HG03520 (cell line): ENCODE results near the gene FEM1A.
"Not testable (repeated sequence)": the region's sequence is repeated elsewhere in the genome, so short reads cannot be mapped to it uniquely, and the experiment has no call there.

Experiments used
- ATAC-seq: cut with Tn5 transposase; IDR thresholded peaks from one replicate; pipeline ENCODE4 v1.9.1; 2021; ENCODE audit warnings: mild to moderate bottlenecking, moderate library complexity; ENCODE audit not compliant: unreplicated experiment

FEM1A gene

DNA sequence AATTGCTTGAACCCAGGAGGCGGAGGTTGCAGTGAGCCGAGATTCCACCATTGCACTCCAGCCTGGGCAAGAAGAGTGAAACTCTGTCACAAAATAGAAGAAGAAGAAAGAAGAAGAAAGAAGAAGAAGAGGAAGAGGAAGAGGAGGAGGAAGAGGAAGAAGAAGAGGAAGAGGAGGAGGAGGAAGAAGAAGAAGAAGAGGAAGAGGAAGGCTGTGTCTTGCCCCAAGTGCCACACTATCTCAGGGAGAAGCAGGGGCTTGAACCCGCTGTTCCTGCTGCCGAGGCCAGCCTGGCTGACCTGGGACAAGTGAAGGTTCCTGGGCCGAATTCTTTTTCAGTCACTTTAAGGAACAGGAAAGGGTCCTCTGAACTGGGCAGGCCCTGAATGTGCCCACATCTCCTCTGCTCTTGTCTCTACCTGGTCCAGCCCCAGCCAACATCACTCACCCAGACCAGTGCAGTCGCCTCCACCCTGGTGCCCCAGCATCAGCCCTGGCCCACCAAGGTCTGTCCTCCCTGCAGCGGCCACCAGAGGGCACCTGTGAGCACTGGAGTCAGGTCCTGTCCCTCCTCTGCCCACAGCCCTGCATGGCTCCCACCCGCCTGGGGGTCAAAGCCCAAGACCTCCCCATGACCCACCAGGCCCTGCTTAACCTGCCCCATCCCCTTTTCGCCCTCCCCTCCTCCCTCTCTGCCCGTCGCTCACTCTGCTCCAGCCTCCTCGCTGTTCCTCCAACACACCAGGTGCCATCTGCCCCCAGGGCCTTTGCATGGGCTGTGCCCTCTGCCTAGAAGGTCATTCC is 20.0 kb downstream of the FEM1A start:
- no peak for ATAC-seq

DNA sequence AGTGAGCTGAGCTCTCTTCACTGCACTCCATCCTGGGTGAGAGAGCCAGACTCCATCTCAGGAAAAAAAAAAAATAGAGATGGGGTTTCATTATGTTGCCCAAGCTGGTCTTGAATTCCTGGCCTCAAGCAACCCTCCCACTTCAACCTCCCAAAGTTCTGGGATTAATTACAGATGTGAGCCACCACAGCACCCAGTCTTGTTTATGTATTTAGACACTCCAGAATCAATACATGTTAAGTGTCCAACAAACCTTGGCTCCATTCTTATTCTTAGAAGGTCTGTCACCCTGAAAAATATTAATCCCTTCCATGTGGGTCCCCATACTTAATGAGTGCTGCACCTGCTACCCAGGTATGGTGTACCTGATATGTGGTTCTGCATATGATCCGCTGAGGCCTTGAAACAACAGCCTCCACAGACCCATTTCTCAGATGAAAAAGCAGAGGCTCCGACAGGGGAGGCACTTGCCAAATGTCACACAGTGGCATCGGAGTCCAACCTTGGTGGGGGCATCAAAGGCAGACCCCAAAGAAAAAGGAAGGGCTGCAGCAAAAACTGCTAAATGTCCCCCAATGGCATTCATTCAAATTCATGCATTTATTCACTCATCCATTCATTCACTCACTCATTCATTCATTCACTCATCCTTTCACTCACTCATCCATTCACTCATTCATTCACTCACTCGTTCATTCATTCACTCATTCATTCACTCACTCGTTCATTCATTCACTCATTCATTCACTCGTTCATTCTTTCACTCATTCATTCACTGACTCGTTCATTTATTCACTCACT is 23.3 kb downstream of the FEM1A start:
- ATAC-seq: no peak

DNA sequence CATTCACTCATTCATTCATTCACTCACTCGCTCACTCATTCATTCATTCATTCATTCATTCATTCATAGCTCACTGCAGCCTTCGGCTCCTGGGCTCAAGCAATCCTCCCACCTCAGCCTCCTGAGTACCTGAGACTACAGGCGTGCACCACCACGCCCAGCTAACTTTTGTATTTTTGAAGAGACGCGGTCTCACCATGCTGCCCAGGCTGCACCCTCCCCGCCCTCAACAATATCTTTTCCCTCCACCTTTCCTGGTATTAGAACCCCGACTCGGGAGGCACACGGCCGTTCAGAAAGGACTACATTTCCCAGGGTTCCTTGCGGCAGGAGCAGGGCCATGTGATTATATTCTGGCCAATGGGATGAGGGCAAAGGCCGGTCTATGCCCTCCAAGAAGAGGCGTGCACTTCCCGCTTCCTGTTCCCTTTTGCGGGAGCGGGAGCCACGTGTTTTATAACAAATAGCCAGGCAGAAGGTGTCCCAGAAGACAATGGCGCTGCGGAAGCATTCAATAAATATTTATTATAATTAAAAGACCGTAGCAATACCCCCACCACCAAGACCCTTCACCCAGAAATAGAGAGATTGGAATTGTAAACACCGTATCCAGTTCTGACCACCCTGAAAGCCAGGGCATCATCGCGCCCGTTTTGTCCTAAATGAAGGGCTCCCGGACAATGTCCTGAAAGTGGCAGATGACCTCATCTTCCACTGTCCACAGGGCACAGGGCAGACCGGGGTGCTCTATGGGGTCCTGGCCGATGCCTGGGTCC is 24.1 kb downstream of the FEM1A start:
- ATAC-seq: no peak

- no peak for ATAC-seq
Measured at GRCh38 chr19:4816202-4816949, 24.8 kb downstream of the FEM1A start.

GRCh38 chr19:4816950-4817278 is 25.4 kb downstream of the FEM1A start:
- ATAC-seq: no peak

GRCh38 chr19:4817467-4818277 is 26.1 kb downstream of the FEM1A start:
- no peak for ATAC-seq

DNA sequence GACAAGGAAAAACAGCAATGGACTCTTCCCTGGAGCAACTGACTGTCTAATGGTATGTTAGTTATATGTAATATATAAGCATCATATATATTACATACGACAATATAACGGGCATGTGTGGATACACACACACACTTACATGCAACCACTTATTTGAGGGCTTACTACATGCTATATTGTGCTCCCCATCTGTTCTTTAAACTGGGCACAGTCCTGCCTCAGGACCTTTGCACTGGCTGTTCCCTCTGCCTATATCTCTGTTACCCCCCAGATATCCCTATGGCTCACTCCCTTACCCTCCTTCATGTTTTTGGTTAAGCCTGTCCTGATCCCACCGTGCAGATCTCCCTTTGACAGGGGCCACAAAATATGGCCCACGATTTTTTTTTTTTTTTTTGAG is 29.7 kb downstream of the FEM1A start:
- no peak for ATAC-seq

DNA sequence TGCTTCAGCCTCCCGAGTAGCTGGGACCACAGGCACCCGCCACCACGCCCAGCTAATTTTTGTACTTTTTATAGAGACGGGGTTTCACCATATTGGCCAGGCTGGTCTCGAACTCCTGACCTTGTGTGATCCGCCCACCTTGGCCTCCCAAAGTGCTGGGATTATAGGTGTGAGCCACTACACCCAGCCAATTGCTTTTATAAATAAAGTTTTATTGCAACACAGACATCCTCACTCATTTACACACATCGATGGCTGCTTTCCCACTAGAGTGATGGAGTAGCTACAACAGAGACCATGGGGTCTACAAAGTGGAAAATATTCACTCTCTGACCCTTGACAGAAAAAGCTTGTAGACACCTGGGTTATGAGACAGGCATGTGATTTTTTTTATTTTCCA is 30.8 kb downstream of the FEM1A start:
- not testable (repeated sequence) for ATAC-seq

- ATAC-seq: no peak
Measured at GRCh38 chr19:4823577-4823976, 32.0 kb downstream of the FEM1A start.

- ATAC-seq: no peak
Measured at GRCh38 chr19:4829001-4829712, 37.6 kb downstream of the FEM1A start.

DNA sequence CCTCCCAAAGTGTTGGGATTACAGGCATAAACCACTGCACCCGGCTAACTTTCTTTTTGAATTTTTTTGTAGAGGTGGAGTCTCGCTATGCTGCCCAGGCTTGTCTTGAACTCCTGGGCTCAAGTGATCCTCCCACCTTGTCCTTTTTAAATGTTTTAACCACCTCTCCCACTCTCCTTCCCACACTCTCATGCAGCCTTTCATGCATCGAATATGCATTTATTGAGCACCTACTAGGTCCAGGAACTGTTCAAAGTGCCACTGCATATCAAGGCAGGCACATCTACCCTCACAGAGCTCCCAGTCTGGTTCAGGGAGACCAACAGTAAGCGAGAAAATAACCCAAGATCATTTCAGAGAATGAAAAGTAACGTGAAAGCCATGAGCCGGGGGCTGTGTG is 38.8 kb downstream of the FEM1A start:
- no peak for ATAC-seq

- ATAC-seq: no peak
Measured at GRCh38 chr19:4830768-4831265, 39.3 kb downstream of the FEM1A start.

DNA sequence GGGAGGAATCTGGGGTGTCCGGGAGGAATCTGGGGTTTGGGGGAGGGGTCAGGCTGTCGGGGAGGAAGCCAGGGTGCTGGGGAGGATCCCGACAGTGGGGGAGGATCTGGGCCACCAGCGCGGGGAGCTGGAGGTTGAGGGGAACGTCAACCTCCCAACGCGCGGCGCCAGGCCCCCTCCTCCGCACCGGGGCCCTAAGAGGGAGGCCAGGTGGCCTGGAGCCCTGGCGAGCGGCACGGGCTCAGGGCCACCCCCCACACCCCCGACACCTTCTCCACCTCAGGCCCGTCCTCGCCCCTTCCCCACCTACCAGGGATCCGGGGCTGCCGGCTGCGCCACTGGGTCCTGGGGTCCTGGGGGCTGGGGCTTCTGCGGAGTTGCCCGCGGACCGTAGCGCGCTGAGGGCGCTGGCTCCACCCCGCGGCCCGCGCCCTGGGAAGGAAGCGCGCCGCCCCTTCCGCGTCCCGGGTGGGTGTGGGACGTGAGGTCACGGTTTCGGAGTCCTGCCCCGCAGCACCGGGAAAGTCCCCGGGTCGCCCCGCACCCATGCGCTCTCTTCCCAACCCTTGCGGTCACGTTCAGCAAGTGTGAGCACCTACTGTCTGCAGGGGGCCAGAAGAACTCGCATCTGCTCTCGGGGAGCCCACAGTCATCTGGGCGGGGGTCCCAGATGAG is 39.9 kb downstream of the FEM1A start, which contains the start of gene TICAM1:
TSS of gene TICAM1 (minus strand) at position 409 of the 675 bp plus-strand sequence. CDS start 13,335 bp downstream, outside the sequence.
- no peak for ATAC-seq

DNA sequence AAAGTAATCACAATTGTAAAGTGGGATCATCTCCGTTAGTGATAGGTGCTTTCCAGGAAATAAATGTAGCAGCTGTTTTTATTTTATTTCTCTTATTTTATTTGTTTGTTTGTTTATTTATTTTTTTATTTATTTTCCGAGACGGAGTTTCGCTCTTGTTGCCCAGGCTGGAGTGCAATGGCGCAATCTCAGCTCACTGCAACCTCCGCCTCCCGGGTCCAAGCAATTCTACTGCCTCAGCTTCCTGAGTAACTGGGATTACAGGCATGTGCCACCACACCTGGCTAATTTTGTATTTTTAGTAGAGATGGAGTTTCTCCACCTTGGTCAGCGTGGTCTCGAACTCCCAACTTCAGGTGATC is 40.4 kb downstream of the FEM1A start:
- not testable (repeated sequence) for ATAC-seq

DNA sequence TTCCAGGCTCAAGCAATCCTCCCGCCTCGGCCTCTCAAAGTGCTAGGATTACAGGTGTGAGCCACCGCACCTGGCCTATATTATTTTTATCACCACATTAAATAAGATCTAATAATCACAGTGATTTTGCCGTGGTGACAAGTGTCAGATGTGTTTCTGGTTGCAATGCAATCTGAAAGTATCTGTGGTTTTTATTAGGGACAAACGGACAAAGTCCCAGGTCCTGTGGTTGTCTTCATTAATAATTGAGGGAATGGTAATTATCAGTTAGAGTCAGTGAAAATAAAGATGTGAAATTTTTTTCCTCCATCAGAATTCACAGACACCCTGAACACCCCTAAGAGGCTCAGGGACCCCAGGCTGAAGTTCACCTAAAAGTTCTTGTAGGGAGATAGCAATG is 41.2 kb downstream of the FEM1A start:
- no peak for ATAC-seq

DNA sequence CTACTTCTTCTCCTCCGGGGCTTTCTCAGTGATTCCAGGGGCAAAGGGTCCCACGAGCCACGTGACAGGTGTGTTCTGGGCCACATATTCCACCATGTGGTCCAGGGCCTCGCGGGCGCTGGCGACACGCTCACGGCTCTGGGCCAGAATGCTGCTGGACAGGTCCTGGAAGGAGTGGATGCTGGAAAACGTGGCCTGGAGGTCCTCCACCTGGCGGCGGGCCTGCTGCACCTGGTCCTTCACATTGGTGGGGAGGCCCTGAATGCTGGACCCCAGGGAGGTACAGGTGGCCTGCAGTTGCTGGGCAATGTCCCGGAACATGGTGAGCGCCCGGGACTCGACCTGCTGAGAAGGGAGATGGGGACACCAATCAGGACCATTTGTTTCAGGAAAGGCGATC is 47.7 kb downstream of the FEM1A start:
- ATAC-seq: no peak

DNA sequence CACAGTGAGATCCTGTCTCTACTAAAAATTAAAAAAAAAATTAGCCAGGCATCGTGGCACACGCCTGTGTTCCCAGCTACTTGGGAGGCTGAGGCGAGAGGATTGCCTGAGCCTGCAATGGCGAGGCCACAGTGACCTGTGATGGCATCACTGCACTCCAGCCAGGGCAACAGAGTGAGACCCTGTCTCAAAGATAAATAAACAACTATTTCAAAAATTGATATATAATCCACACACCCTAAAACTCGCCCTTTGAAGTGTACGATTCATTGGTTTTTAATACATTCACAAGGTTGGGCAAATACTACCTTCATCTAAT is 52.1 kb downstream of the FEM1A start:
- ATAC-seq: no peak

GRCh38 chr19:4844348-4845179 is 53.0 kb downstream of the FEM1A start:
- ATAC-seq: no peak
